Activated T-cell treated with anti-CD3 and anti-CD28 coated beads, Interleukin-2, amount 50 U/mL, for 72 hours (primary cell): ENCODE results near the gene ARSJ. TPM values are rescaled to one million over a fixed set of nuclear protein-coding genes. Genes with fewer than 3 reads are reported as not detected.

ENCODE experiments used
- ATAC-seq, 2 donors: fragments of 150-1000 bp; cut with Tn5 transposase; replicated peaks in 1 of 2; 2 replicates each; pipeline ENCODE4 v1.10.0; 2021; ENCODE audit warnings: moderate library complexity in 2 of 2, mild to moderate bottlenecking in 1 of 2
- DNase-seq, 2 donors: peaks; one replicate each; pipeline ENCODE4 v3.0.0; 2021 to 2022; ENCODE audit warnings: mixed read lengths in 1 of 2
- H3K27ac Mint-ChIP-seq: one replicate; pipeline ENCODE4 v1.8.0; 2022; ENCODE audit warnings: mild to moderate bottlenecking, moderate library complexity, mixed read lengths
- H3K27me3 Mint-ChIP-seq: one replicate; pipeline ENCODE4 v1.8.0; 2022; ENCODE audit warnings: low read depth, mixed read lengths
- H3K36me3 Mint-ChIP-seq, 2 donors: one replicate each; pipeline ENCODE4 v1.8.0; 2022; ENCODE audit warnings: mixed read lengths in 2 of 2, mild to moderate bottlenecking in 1 of 2; ENCODE audit not compliant: insufficient read depth in 2 of 2
- H3K4me1 Mint-ChIP-seq: one replicate; pipeline ENCODE4 v1.8.0; 2022; ENCODE audit warnings: low read depth, mixed read lengths
- H3K4me3 Mint-ChIP-seq, 2 donors: one replicate each; pipeline ENCODE4 v1.8.0; 2022; ENCODE audit warnings: mild to moderate bottlenecking in 2 of 2, mixed read lengths in 2 of 2, moderate library complexity in 2 of 2
- H3K9me3 Mint-ChIP-seq, 2 donors: one replicate each; pipeline ENCODE4 v1.8.0; 2022; ENCODE audit warnings: mixed read lengths in 2 of 2
- total RNA-seq, 2 donors: library from RNA; stranded (reverse); gene quantifications; one replicate each; pipeline ENCODE4 v1.2.3, GENCODE V29; 2022

The ARSJ gene
- total RNA-seq, 2 donors from 2014 or later: not detected

DNA sequence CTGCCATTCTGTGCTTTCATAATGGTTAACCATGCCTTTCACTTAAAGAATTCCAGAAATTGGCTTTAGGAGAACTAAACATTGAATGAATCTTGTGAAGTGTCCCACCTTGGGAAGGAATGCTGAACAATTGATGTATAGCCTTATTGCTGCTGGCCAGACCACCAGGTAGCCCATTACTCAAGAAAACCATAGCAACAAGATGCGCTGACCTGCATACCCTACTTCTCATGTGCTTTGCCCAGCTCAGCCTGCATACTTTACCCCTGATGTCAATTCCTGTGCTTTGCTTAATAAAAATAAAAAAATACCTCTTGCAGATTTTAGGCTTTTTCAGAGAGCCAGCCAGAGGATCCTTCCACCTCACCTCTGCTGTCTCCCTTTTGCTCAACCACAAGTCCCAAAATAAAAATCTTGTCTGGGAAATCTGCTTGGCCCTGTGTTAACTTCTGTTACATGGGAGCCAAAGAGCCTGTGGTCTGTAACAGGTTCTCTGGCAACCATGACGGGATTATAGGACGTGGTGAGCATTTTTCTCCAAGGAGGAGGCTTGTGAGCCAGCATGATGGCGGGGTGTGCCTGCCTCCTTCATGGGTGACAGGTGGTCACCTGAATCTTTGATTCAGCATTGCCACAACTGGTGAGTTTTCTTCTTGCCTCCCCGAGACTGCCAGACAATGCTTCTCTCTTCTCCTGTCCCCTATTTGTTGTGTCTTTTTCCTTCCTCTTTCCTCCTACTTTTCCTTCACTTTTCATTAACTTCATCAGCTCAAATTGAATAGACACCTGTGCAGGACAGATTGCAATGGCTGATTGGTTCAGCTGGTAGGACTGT is 106.8 kb downstream of the ARSJ start:
- no peak for ATAC-seq
- H3K4me1 Mint-ChIP-seq: peaks cover 21% of the 10 kb centered on the region
- no peak overlapping the region for H3K27ac Mint-ChIP-seq
- H3K4me3 Mint-ChIP-seq: no peak overlapping the region
- H3K27me3 Mint-ChIP-seq: no peaks in the 10 kb centered on the region
- H3K36me3 Mint-ChIP-seq: peaks cover 9 to 13% of the 10 kb centered on the region in 2 donors
- no peak for DNase-seq
- H3K9me3 Mint-ChIP-seq: peaks cover 4 to 6% of the 10 kb centered on the region in 2 donors

DNA sequence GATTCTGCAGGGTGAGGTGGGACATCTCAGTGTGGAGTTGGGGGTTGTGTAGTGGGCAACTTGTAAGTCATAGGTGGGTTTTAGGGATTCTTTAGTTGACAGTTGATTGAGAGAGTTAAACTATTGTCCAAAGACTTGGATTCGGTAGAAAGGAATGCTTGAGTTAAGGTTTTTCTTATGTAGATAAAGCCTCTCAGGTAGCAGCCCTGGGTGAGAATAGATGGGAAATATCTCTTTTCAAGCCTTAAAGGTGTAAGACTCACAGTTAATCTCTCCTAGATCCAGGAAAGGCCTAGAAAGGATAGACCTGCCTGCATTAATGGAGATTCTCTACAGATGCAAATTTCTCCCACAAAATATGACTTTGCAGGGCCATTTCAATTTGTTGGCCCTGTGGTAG is 108.4 kb downstream of the ARSJ start:
- peaks cover 21% of the 10 kb centered on the region for H3K4me1 Mint-ChIP-seq
- no peak overlapping the region for H3K4me3 Mint-ChIP-seq
- peaks cover 9 to 13% of the 10 kb centered on the region in 2 donors for H3K36me3 Mint-ChIP-seq
- no peak overlapping the region for H3K27ac Mint-ChIP-seq
- H3K27me3 Mint-ChIP-seq: no peaks in the 10 kb centered on the region
- ATAC-seq (no peak), DNase-seq (no peak)
- peaks cover 4 to 6% of the 10 kb centered on the region in 2 donors for H3K9me3 Mint-ChIP-seq

DNA sequence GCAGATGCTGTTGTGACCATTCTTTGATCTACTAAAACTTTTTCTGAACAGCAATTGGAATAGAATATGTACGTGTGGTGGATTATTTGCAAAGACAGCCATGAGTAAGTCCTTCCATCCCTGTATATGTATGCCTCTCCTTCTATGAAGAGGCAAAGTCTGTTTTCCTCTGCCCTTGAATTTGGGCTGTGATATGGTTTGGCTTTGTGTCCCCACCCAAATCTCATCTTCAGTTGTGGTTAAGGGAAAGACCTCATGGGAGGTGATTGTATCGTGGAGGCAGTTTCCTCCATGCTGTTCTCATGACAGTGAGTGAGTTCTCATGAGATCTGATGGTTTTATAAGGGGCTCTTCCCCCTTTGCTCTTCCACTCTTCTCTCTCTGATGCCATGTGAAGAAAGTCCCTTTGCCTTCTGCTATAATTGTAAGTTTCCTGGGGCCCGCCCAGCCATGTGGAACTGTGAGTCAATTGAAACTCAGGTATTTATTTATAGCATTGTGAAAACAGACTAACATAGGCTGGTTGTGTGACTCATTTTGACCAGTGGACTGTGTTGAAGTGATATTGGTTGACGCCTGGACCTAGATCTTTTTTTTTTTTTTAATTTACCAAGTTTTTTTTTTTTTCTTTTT is 109.6 kb downstream of the ARSJ start:
- peak; percentile 97 for ATAC-seq
- peak; percentile 36 to 50 for DNase-seq
- peak overlapping the region; percentile 63 for H3K27ac Mint-ChIP-seq

GRCh38 chr4:113866611-113867010 is 112.8 kb downstream of the ARSJ start:
- Mint-ChIP-seq H3K27me3 (no peaks in the 10 kb centered on the region), H3K4me1 (peaks cover 16% of the 10 kb centered on the region), H3K27ac (no peak overlapping the region), H3K36me3 (peaks cover 9 to 13% of the 10 kb centered on the region in 2 donors), H3K9me3 (peaks cover 4 to 6% of the 10 kb centered on the region in 2 donors), H3K4me3 (no peak overlapping the region)
- ATAC-seq: no peak
- DNase-seq: no peak

More for the DNA sequence above, 109.6 kb downstream of the ARSJ start:
- no peaks in the 10 kb centered on the region for H3K27me3 Mint-ChIP-seq
- H3K36me3 Mint-ChIP-seq: peaks cover 9 to 13% of the 10 kb centered on the region in 2 donors
- peak overlapping the region; percentile 9 to 31 for H3K4me3 Mint-ChIP-seq
- peaks cover 21% of the 10 kb centered on the region for H3K4me1 Mint-ChIP-seq
- H3K9me3 Mint-ChIP-seq: peaks cover 4 to 6% of the 10 kb centered on the region in 2 donors

GRCh38 chr4:113858924-113859323 is 120.5 kb downstream of the ARSJ start:
- Mint-ChIP-seq H3K36me3 (peaks cover 0 to 3% of the 10 kb centered on the region in 2 donors), H3K4me3 (no peak overlapping the region), H3K27me3 (no peaks in the 10 kb centered on the region), H3K27ac (no peak overlapping the region), H3K9me3 (no peaks in the 10 kb centered on the region), H3K4me1 (no peaks in the 10 kb centered on the region)
- no peak for ATAC-seq
- no peak for DNase-seq

DNA sequence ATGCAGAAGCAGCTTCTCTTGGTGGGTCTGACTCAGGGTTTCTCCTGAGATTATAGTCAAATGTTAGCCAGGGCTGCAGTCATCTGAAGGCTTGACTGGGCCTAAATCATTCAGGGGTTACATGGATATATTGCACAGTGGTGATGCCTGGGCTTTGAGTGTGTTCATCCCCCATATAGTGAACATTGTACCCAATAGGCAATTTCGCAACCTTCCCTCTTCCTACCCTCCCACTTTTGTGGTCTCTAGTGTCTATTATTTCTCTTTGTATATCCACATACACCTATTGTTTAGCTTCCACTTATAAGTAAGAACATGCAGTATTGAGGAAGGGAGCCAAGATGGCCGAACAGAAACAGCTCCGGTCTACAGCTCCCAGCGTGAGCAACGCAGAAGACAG is 127.6 kb downstream of the ARSJ start:
- H3K4me3 Mint-ChIP-seq: no peak overlapping the region
- H3K4me1 Mint-ChIP-seq: no peaks in the 10 kb centered on the region
- peaks cover 2 to 3% of the 10 kb centered on the region in 2 donors for H3K36me3 Mint-ChIP-seq
- H3K9me3 Mint-ChIP-seq: no peaks in the 10 kb centered on the region
- no peak for ATAC-seq
- DNase-seq: no peak
- H3K27ac Mint-ChIP-seq: no peak overlapping the region
- H3K27me3 Mint-ChIP-seq: no peaks in the 10 kb centered on the region

Other genes with a start within 250 kb of the ARSJ start
- gene CAMK2D, start 217.9 kb downstream of the ARSJ start, total RNA-seq: 10 to 100 TPM; 85.0 to 92.9 TPM